Renal pelvis (tissue), 4 donors: ENCODE data around the gene PRDM16. TPM values are rescaled to one million over a fixed set of nuclear protein-coding genes. Genes with fewer than 3 reads are reported as not detected.

Experiments
- DNase-seq: peaks from one replicate; pipeline ENCODE4 v3.0.0-alpha.2; 2013
- polyA plus RNA-seq, 3 donors: library from polyadenylated mRNA; unstranded; fragments of 120-200 nt; gene quantifications; one replicate each; pipeline ENCODE4 v1.2.1, GENCODE V29; 2013; ENCODE audit not compliant: insufficient read length in 3 of 3

PRDM16 gene
- polyA plus RNA-seq, 3 donors, result 7.2 to 9.6 (median 9.3) TPM

DNA sequence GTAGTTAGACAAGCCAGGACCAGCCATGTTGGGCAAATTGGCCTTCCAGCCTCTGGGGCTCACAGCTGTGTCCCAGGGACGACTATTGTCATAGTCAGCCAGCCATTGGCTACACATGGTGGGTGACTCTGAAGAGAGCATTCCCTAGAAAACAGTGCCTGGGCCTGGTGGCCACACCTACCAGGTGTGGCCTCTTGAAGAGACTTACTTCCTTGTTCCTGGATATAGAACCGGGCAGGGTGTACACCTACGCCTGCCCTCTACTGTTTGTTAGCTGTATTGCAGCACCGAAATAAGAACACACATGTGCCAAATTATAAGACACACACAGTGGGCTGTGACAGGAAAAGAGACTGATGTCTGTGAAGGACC, 250.9 kb downstream of the PRDM16 start:
- DNase-seq, result no peak

- no peak for DNase-seq
Measured at GRCh38 chr1:3320246-3321152, 251.5 kb downstream of the PRDM16 start.

GRCh38 chr1:3321559-3322449, 252.8 kb downstream of the PRDM16 start:
- DNase-seq, result no peak

- no peak for DNase-seq
Measured at GRCh38 chr1:3322450-3323020, 253.5 kb downstream of the PRDM16 start.

GRCh38 chr1:3323021-3323795, 254.2 kb downstream of the PRDM16 start:
- DNase-seq, result no peak

DNA sequence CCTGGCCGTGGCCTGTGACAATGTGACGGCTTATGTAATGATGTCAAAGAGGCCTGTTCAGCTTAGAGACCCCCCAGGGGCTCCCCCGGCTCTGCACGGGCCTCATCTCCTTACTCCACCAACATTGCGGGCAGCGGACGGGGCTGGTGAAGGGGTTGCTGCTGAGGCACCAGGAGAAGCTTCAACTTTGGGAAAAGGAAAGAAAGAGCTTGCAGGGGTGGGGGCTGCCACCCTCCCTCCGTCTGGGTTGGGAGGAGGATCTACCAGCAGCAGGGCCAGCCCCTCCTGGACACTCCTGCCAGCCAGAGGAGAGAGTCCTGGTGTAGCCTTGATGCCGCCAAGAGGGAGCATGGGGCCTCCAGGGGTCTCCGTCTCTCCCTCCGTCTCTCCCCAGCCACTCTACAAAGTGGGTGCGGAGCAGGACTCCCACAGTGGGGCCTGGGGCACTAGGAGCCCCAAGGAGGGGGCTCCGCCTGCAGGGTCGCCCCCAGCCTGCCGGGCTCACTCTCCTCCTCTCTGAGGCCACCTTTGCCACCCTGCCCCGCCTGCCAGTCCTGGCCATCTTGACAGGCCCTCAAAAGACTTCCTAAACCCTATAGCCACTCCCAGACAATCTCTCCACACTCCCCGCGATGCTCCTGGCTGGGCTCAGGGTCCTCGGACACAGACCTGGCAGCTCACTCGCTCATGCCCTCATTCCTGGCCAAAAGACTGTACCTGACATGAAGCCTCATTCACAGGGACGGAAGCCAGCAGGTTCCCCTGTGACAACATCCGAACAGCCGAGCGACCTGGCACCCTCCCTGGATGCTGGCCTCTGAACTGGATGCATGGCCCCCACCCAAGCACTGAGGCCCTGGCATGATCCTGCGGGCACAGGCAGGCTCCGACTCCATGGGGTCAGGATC, 255.0 kb downstream of the PRDM16 start:
- DNase-seq, result no peak

- DNase-seq, result no peak
Measured at GRCh38 chr1:3324704-3325535, 255.9 kb downstream of the PRDM16 start.

- DNase-seq, result no peak
Measured at GRCh38 chr1:3326516-3327388, 257.7 kb downstream of the PRDM16 start.

DNA sequence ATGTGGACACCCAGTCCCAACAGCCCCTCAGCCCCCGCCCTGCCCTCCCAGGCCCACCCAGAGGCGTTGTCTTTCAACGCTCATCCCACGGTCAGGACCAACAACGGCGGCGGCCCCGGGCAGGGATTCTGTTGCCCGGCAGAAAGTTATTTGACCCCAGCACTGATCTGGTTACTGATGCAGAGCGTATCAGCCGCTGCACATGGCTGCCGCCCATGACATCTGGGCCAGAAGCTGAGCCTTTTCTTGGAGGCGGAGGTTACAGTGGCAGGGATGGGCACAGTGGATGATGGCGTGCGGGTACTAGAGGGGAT, 258.3 kb downstream of the PRDM16 start:
- DNase-seq, result no peak

DNA sequence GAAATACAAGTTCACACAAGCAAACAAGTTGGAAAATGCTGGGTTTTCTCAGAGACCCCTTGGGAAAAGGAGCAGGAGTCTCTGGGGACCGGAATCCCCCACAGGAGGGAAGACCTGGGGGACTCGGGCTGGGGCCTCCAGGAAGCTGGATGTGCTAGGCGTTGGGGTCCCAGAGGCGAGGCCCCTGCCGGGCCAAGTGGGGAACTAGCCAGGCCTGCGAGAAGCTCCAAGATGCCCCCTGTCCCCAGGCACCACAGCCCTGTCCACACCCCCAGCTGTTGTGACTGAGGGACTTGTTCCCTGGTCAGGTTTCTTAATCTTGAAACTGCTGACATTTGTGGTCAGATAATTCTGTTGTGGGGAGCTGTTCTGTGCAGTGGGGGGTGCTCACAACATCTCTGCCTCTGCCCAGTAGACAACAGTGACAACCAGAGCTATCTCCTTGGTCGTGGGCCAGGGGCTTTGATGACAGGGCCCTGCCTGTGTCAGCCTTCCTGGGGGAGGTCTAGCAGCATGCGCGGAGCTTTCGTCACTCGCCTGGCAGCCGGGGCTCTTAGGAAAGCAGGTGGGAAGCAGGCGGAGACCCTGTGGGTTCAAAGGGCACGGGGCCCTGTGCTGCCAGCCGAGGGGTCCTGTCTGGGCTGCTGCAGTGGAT, 259.1 kb downstream of the PRDM16 start:
- no peak for DNase-seq

GRCh38 chr1:3329640-3330281, 260.8 kb downstream of the PRDM16 start:
- DNase-seq, result no peak

GRCh38 chr1:3330771-3331245, 261.8 kb downstream of the PRDM16 start:
- DNase-seq, result no peak

DNA sequence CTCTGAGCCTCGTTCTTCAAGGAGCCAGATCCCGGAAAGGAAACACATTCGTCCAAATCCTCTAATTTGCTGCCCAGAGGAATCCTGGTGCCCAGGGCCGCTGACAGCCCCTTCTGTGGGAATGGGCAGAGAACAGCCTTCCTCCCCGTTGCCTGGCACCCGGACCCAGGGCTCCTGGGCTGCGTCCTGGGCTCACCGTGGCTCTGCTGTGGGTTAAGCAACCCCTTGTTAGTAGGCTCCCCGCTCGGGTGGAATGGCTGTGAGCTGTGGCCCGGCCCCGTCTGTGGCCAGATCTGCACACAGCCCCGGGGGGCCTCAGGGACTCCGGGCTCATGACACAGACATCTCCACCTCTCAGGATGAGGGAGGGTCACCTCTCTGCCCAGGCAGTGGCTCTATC, 262.6 kb downstream of the PRDM16 start:
- no peak for DNase-seq

- no peak for DNase-seq
Measured at GRCh38 chr1:3332043-3332442, 263.0 kb downstream of the PRDM16 start.

GRCh38 chr1:3332662-3333061, 263.7 kb downstream of the PRDM16 start:
- DNase-seq, result no peak

- DNase-seq, result no peak
Measured at GRCh38 chr1:3333903-3334302, 264.9 kb downstream of the PRDM16 start.

DNA sequence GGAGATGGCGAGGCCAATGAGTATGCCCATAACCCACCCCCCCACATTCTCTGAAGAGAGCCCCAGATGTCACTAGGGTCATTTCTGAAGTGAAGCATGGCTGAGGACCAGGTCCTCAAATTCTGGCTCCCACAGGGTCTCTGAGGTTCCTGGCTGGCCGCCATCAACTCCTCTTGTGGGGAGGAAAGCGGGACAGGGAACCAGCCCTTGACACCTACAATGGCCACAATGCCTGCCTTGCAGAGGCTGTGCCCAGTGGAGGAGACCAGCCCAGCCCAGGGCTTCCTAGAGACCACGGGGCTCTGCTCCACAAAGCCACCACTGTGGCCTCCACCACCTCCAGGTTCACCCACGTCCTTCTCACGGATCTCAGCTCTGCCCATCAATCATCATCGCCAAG, 265.4 kb downstream of the PRDM16 start:
- DNase-seq, result no peak
